ENCODE results near the gene JARID2. TPM values are rescaled to one million over a fixed set of nuclear protein-coding genes. Genes with fewer than 3 reads are reported as not detected.

Gene JARID2
- total and polyA plus RNA-seq, 9 of the 15 experiments (the other 6 are each of a cell fraction or from before 2014, with no cell fraction given): 5.0 to 29.0 (median 15.6) TPM

DNA sequence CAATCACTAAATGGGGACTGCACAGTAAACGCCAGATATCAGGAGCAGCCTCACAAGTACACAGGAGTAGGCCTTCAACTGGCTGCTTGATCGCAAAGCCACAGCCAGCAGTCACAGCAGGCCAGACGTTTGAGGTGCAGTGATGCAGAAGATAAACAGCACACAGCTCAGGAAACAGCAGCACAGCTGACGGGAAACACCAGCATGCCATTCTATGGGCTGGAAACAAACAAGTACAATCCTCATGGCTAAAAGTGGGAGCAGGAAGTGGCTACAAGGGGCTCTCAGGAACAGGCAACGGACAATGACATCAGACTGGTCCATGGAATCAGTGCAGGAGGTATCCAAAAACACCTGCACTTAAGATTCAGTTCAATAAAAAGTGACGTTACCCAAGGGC, 305.9 kb downstream of the JARID2 start (continued):
- TF ChIP-seq ZNF75A (CRISPR knock-in tag; IDR thresholded peaks at IDR 0.05) (0 out of 2 replicates have a peak, but pooled peaks have one; percentile 31), FOXK1 (CRISPR knock-in tag; IDR thresholded peaks at IDR 0.05; ENCODE audit: borderline replicate concordance) (no peak), ZNF133 (CRISPR knock-in tag; IDR thresholded peaks at IDR 0.05) (no peak), JUNB (CRISPR knock-in tag; conservative IDR thresholded peaks at IDR 0.05) (no peak), ZKSCAN8 (CRISPR knock-in tag; IDR thresholded peaks at IDR 0.05) (no peak), ZNF384 (IDR thresholded peaks at IDR 0.05; ENCODE audit: low read depth, low read length) (no peak), ZNF232 (CRISPR knock-in tag; IDR thresholded peaks at IDR 0.05) (no peak), PHF21A (IDR thresholded peaks at IDR 0.05; ENCODE audit: borderline replicate concordance, low read depth) (no peak), RAD51 (IDR thresholded peaks at IDR 0.05; ENCODE audit: borderline replicate concordance, low read depth) (no peak), ZNF239 (CRISPR knock-in tag; IDR thresholded peaks at IDR 0.05) (peak; percentile 55; the same call in 1 of the 2 replicates), HCFC1 (IDR thresholded peaks at IDR 0.05; ENCODE audit: low read depth, low read length) (no peak), PCBP2 (IDR thresholded peaks at IDR 0.05; ENCODE audit: low read depth, low read length, poor library complexity, severe bottlenecking) (no peak), MIER1 (IDR thresholded peaks at IDR 0.05; ENCODE audit: low read depth) (no peak), ZNF561 (CRISPR knock-in tag; conservative IDR thresholded peaks at IDR 0.05) (no peak), XRCC4 (IDR thresholded peaks at IDR 0.05; ENCODE audit: extremely low read depth, insufficient read depth, insufficient read length) (no peak), ARNT (IDR thresholded peaks at IDR 0.05) (no peak), NFATC3 (IDR thresholded peaks at IDR 0.05) (no peak), PTBP1 (IDR thresholded peaks at IDR 0.05; ENCODE audit: low read depth, low read length) (no peak), ZC3H4 (CRISPR knock-in tag; IDR thresholded peaks at IDR 0.05; ENCODE audit: borderline replicate concordance) (no peak), SMAD1 (IDR thresholded peaks at IDR 0.05; ENCODE audit: low read depth, low read length, partially characterized antibody) (no peak)
- TF ChIP-seq, protein P1, sequence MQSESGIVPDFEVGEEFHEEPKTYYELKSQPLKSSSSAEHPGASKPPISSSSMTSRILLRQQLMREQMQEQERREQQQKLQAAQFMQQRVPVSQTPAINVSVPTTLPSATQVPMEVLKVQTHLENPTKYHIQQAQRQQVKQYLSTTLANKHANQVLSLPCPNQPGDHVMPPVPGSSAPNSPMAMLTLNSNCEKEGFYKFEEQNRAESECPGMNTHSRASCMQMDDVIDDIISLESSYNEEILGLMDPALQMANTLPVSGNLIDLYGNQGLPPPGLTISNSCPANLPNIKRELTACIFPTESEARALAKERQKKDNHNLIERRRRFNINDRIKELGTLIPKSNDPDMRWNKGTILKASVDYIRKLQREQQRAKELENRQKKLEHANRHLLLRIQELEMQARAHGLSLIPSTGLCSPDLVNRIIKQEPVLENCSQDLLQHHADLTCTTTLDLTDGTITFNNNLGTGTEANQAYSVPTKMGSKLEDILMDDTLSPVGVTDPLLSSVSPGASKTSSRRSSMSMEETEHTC (IDR thresholded peaks at IDR 0.05): no peak
- TF ChIP-seq, protein P2, sequence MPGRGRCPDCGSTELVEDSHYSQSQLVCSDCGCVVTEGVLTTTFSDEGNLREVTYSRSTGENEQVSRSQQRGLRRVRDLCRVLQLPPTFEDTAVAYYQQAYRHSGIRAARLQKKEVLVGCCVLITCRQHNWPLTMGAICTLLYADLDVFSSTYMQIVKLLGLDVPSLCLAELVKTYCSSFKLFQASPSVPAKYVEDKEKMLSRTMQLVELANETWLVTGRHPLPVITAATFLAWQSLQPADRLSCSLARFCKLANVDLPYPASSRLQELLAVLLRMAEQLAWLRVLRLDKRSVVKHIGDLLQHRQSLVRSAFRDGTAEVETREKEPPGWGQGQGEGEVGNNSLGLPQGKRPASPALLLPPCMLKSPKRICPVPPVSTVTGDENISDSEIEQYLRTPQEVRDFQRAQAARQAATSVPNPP (IDR thresholded peaks at IDR 0.05; ENCODE audit: borderline replicate concordance, insufficient read depth, insufficient read length): no peak
- TF ChIP-seq, protein P3, sequence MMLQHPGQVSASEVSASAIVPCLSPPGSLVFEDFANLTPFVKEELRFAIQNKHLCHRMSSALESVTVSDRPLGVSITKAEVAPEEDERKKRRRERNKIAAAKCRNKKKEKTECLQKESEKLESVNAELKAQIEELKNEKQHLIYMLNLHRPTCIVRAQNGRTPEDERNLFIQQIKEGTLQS (IDR thresholded peaks at IDR 0.05): no peak
- TF ChIP-seq, protein P3 (CRISPR knock-in tag; conservative IDR thresholded peaks at IDR 0.05): no peak
- TF ChIP-seq, protein P4, sequence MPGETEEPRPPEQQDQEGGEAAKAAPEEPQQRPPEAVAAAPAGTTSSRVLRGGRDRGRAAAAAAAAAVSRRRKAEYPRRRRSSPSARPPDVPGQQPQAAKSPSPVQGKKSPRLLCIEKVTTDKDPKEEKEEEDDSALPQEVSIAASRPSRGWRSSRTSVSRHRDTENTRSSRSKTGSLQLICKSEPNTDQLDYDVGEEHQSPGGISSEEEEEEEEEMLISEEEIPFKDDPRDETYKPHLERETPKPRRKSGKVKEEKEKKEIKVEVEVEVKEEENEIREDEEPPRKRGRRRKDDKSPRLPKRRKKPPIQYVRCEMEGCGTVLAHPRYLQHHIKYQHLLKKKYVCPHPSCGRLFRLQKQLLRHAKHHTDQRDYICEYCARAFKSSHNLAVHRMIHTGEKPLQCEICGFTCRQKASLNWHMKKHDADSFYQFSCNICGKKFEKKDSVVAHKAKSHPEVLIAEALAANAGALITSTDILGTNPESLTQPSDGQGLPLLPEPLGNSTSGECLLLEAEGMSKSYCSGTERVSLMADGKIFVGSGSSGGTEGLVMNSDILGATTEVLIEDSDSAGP (CRISPR knock-in tag; IDR thresholded peaks at IDR 0.05): 0 out of 2 replicates have a peak, but pooled peaks have one; percentile 42
- TF ChIP-seq, protein P5, sequence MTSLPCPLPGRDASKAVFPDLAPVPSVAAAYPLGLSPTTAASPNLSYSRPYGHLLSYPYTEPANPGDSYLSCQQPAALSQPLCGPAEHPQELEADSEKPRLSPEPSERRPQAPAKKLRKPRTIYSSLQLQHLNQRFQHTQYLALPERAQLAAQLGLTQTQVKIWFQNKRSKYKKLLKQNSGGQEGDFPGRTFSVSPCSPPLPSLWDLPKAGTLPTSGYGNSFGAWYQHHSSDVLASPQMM (CRISPR knock-in tag; IDR thresholded peaks at IDR 0.05): no peak

All from K562 (cell line).